HFFc6 (cell line): ENCODE measurements around the gene ACTG1. TPM values are rescaled to one million over a fixed set of nuclear protein-coding genes. Genes with fewer than 3 reads are reported as not detected.

Experiments
- DNase-seq: peaks from one replicate; pipeline ENCODE4 v3.0.0-alpha.2; 2018
- H3K27ac Mint-ChIP-seq: 2 replicates; pipeline ENCODE4 v1.8.0; 2020; ENCODE audit warnings: mild to moderate bottlenecking, mixed read lengths
- H3K27me3 Mint-ChIP-seq: 2 replicates; pipeline ENCODE4 v1.8.0; 2021; ENCODE audit warnings: mild to moderate bottlenecking, moderate library complexity, mixed read lengths; ENCODE audit not compliant: insufficient read depth
- H3K36me3 Mint-ChIP-seq: 2 replicates; pipeline ENCODE4 v1.8.0; 2021; ENCODE audit warnings: low read depth, mixed read lengths
- H3K4me1 Mint-ChIP-seq: 2 replicates; pipeline ENCODE4 v1.8.0; 2020; ENCODE audit warnings: low read depth, mixed read lengths
- H3K4me3 Mint-ChIP-seq: 2 replicates; pipeline ENCODE4 v1.8.0; 2020; ENCODE audit warnings: mild to moderate bottlenecking, moderate library complexity, mixed read lengths
- H3K9me3 Mint-ChIP-seq: 2 replicates; pipeline ENCODE4 v1.8.0; 2020; ENCODE audit warnings: mild to moderate bottlenecking, mixed read lengths
- total RNA-seq, 6 experiments: library from RNA; stranded (reverse); fragmentation: NEBNext Ultra II Directional; extraction: Animal tissue kit (Norgen Biotek cat#: 25700); gene quantifications; 2 replicates in 1 of 6; 3 replicates in 5 of 6; pipeline ENCODE4 v1.2.3, GENCODE V29; 2021
- TF ChIP-seq, protein P1 (sequence below): fragments of 200-600 bp; sonication (generic); IDR thresholded peaks from 2 replicates; pipeline ENCODE4 v1.5.0; 2021; ENCODE audit warnings: antibody characterized with exemption, mild to moderate bottlenecking

The ACTG1 gene
- total RNA-seq, 6 experiments from 2014 or later, result 7,891 to 11,135 (median 9,908) TPM

GRCh38 chr17:81511804-81512561 is 616 bp downstream of the ACTG1 start:
- Mint-ChIP-seq H3K4me3 (peak overlapping the region; percentile 99), H3K27me3 (peaks cover 34% of the 10 kb centered on the region), H3K9me3 (peaks cover 31% of the 10 kb centered on the region), H3K4me1 (peaks cover 23% of the 10 kb centered on the region), H3K36me3 (peaks cover 45% of the 10 kb centered on the region), H3K27ac (peak overlapping the region; percentile 96)
- TF ChIP-seq, protein P1, sequence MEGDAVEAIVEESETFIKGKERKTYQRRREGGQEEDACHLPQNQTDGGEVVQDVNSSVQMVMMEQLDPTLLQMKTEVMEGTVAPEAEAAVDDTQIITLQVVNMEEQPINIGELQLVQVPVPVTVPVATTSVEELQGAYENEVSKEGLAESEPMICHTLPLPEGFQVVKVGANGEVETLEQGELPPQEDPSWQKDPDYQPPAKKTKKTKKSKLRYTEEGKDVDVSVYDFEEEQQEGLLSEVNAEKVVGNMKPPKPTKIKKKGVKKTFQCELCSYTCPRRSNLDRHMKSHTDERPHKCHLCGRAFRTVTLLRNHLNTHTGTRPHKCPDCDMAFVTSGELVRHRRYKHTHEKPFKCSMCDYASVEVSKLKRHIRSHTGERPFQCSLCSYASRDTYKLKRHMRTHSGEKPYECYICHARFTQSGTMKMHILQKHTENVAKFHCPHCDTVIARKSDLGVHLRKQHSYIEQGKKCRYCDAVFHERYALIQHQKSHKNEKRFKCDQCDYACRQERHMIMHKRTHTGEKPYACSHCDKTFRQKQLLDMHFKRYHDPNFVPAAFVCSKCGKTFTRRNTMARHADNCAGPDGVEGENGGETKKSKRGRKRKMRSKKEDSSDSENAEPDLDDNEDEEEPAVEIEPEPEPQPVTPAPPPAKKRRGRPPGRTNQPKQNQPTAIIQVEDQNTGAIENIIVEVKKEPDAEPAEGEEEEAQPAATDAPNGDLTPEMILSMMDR, result no peak
- DNase-seq, result peak; percentile 43

DNA sequence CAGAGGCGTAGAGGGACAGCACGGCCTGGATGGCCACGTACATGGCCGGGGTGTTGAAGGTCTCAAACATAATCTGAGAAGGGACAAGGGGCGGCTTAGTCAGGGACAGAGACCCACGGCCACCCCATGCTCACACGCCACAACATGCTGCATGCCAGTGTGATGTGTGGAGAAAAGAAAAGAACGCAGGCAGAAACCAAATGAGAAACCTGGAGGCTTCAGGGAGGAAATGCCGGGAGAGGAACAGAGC is 1.1 kb downstream of the ACTG1 start:
- Mint-ChIP-seq H3K4me1 (peaks cover 19% of the 10 kb centered on the region), H3K36me3 (peaks cover 45% of the 10 kb centered on the region), H3K27me3 (peaks cover 38% of the 10 kb centered on the region), H3K4me3 (peak overlapping the region; percentile 99), H3K27ac (peak overlapping the region; percentile 96), H3K9me3 (peaks cover 31% of the 10 kb centered on the region)
- no peak for DNase-seq
- TF ChIP-seq, protein P1, result no peak

- peak; percentile 39 for DNase-seq
These were observed 1.6 kb downstream of the ACTG1 start for GRCh38 chr17:81510785-81511553.

GRCh38 chr17:81509972-81510784 is 2.4 kb downstream of the ACTG1 start:
- H3K36me3 Mint-ChIP-seq, result peaks cover 39% of the 10 kb centered on the region
- H3K9me3 Mint-ChIP-seq, result peaks cover 31% of the 10 kb centered on the region
- DNase-seq, result no peak
- peaks cover 45% of the 10 kb centered on the region for H3K27me3 Mint-ChIP-seq
- peaks cover 14% of the 10 kb centered on the region for H3K4me1 Mint-ChIP-seq
- peak overlapping the region; percentile 96 for H3K27ac Mint-ChIP-seq
- TF ChIP-seq, protein P1, result no peak
- peak overlapping the region; percentile 99 for H3K4me3 Mint-ChIP-seq

More at GRCh38 chr17:81510785-81511553, 1.6 kb downstream of the ACTG1 start:
- TF ChIP-seq, protein P1, result no peak
- Mint-ChIP-seq H3K9me3 (peaks cover 31% of the 10 kb centered on the region), H3K27ac (peak overlapping the region; percentile 96), H3K27me3 (peaks cover 42% of the 10 kb centered on the region), H3K4me1 (peaks cover 14% of the 10 kb centered on the region), H3K4me3 (peak overlapping the region; percentile 99), H3K36me3 (peaks cover 41% of the 10 kb centered on the region)

DNA sequence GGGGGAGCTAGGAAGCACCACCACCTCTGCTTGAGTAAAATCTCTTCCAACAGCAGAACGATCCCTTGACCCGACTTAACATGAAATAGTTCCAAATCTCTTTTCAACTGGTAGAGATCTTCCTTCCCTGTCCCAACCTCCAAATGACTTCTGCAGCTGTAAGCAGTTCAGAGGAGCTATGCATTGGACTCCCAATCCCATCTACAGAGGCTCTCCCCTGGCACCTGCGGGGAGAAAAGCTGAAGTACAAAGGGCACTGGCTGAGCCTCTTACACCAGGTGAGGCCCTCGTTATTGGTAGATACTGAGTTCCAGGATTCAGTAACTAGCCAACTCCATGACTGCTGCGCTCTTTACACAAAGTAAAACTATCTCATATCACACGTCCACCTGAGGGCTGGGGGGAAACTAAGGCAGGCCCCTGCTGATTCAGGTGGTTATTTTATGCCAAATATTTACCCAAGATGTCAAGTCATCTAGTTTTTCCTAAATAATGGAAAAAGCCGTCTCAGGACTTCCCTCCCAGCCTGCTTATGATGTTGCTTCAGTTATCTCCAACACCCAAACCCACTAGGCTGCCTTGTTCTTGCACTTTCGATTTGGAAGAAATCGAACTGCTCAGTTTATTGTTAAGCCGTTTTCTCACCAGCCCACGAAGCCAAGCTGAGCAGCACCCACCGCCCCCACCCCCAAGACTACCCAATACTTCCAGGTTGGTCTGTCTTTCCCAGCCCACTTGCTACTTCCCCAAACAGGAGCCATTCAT is 3.2 kb downstream of the ACTG1 start:
- peaks cover 14% of the 10 kb centered on the region for H3K4me1 Mint-ChIP-seq
- H3K27ac Mint-ChIP-seq, result peak overlapping the region; percentile 96
- TF ChIP-seq, protein P1, result no peak
- DNase-seq, result no peak
- H3K4me3 Mint-ChIP-seq, result peak overlapping the region; percentile 99
- peaks cover 39% of the 10 kb centered on the region for H3K36me3 Mint-ChIP-seq
- peaks cover 31% of the 10 kb centered on the region for H3K9me3 Mint-ChIP-seq
- peaks cover 45% of the 10 kb centered on the region for H3K27me3 Mint-ChIP-seq
